Ishikawa (cell line): ENCODE results near the gene CD300LG.

Source experiments
- CEBPB ChIP-seq: IDR thresholded peaks from 2 replicates; pipeline ENCODE4 v1.6.1; 2012
- CREB1 ChIP-seq: IDR thresholded peaks from 2 replicates; pipeline ENCODE4 v1.6.1; 2012; ENCODE audit warnings: low read depth
- EGR1 ChIP-seq: IDR thresholded peaks from 2 replicates; pipeline ENCODE4 v1.6.1; 2012
- EP300 ChIP-seq: IDR thresholded peaks from 2 replicates; pipeline ENCODE4 v1.6.1; 2012; ENCODE audit warnings: borderline replicate concordance
- FOXM1 ChIP-seq: IDR thresholded peaks from 2 replicates; pipeline ENCODE4 v1.6.1; 2012; ENCODE audit warnings: low read depth, borderline replicate concordance
- MAX ChIP-seq: IDR thresholded peaks from 2 replicates; pipeline ENCODE4 v1.6.1; 2012
- NFIC ChIP-seq: IDR thresholded peaks from 2 replicates; pipeline ENCODE4 v1.6.1; 2012
- RAD21 ChIP-seq: IDR thresholded peaks from 2 replicates; pipeline ENCODE4 v1.6.1; 2012; ENCODE audit warnings: low read depth
- REST ChIP-seq: IDR thresholded peaks from 2 replicates; pipeline ENCODE4 v1.6.1; 2012; ENCODE audit warnings: low read depth, mild to moderate bottlenecking
- TAF1 ChIP-seq: IDR thresholded peaks from 2 replicates; pipeline ENCODE4 v1.6.1; 2012; ENCODE audit warnings: low read depth, mild to moderate bottlenecking
- TCF12 ChIP-seq: IDR thresholded peaks from 2 replicates; pipeline ENCODE4 v1.6.1; 2012; ENCODE audit warnings: low read depth
- TEAD4 ChIP-seq: IDR thresholded peaks from 2 replicates; pipeline ENCODE4 v1.6.1; 2012
- USF1 ChIP-seq: IDR thresholded peaks from 2 replicates; pipeline ENCODE4 v1.6.1; 2012
- YY1 ChIP-seq: IDR thresholded peaks from 2 replicates; pipeline ENCODE4 v1.6.1; 2012; ENCODE audit warnings: low read depth
- ZBTB7A ChIP-seq: IDR thresholded peaks from 2 replicates; pipeline ENCODE4 v1.6.1; 2012; ENCODE audit warnings: low read depth

Gene CD300LG

GRCh38 chr17:43875476-43876147 is 28.6 kb downstream of the CD300LG start:
- TF ChIP-seq TAF1, result no peak
- TF ChIP-seq TCF12, result no peak
- TF ChIP-seq YY1, result no peak
- no peak for TF ChIP-seq CEBPB
- TF ChIP-seq TEAD4, result no peak

GRCh38 chr17:43877031-43877430 is 30.1 kb downstream of the CD300LG start:
- no peak for TF ChIP-seq TAF1
- no peak for TF ChIP-seq EGR1
- TF ChIP-seq YY1, result no peak
- TF ChIP-seq CREB1, result no peak
- no peak for TF ChIP-seq USF1
- no peak for TF ChIP-seq CEBPB
- TF ChIP-seq EP300, result no peak
- no peak for TF ChIP-seq RAD21
- TF ChIP-seq TEAD4, result no peak
- no peak for TF ChIP-seq MAX
- TF ChIP-seq FOXM1, result no peak
- no peak for TF ChIP-seq NFIC
- no peak for TF ChIP-seq ZBTB7A
- TF ChIP-seq TCF12, result no peak
- no peak for TF ChIP-seq REST

GRCh38 chr17:43877451-43878155 is 30.6 kb downstream of the CD300LG start:
- TF ChIP-seq FOXM1 (no peak), TCF12 (no peak), TAF1 (no peak), EGR1 (no peak), CREB1 (no peak), CEBPB (no peak), RAD21 (no peak), ZBTB7A (no peak), USF1 (no peak), NFIC (no peak), EP300 (no peak), TEAD4 (no peak), MAX (no peak), YY1 (no peak)

- peak; percentile 85 for TF ChIP-seq RAD21
- TF ChIP-seq FOXM1, result no peak
- TF ChIP-seq TEAD4, result peak; percentile 75
These were observed 31.5 kb downstream of the CD300LG start for GRCh38 chr17:43878260-43879175.

GRCh38 chr17:43879723-43880419 is 32.9 kb downstream of the CD300LG start:
- TF ChIP-seq RAD21, result no peak
- TF ChIP-seq CREB1, result no peak
- TF ChIP-seq NFIC, result no peak
- TF ChIP-seq ZBTB7A, result no peak
- no peak for TF ChIP-seq TAF1
- TF ChIP-seq USF1, result no peak
- TF ChIP-seq TEAD4, result no peak
- no peak for TF ChIP-seq EP300
- no peak for TF ChIP-seq YY1
- no peak for TF ChIP-seq EGR1
- no peak for TF ChIP-seq MAX
- no peak for TF ChIP-seq TCF12
- TF ChIP-seq CEBPB, result no peak
- TF ChIP-seq FOXM1, result no peak
- TF ChIP-seq REST, result no peak
